ENCODE data around the gene BLOC1S6.

The BLOC1S6 gene

DNA sequence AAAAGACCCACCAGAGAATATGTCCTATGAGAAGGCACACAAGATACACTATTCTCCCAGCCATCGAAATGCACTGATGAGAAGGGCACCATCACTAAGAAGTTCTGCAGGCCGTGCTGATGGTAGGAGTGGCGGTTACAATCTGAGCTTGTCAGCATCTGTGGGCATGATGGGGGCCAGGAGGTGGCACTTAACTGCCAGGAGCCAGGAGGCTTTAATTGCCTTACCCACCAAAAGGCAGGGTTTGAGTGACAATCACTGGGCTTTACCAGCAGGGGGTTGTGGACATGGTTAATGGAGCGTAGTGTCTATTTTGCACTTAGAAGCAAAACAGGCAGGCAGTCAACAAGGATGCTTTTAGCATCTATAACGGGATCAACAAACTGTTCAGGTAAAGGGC lies 31.6 kb downstream of the BLOC1S6 start:
- TF ChIP-seq, protein P1, sequence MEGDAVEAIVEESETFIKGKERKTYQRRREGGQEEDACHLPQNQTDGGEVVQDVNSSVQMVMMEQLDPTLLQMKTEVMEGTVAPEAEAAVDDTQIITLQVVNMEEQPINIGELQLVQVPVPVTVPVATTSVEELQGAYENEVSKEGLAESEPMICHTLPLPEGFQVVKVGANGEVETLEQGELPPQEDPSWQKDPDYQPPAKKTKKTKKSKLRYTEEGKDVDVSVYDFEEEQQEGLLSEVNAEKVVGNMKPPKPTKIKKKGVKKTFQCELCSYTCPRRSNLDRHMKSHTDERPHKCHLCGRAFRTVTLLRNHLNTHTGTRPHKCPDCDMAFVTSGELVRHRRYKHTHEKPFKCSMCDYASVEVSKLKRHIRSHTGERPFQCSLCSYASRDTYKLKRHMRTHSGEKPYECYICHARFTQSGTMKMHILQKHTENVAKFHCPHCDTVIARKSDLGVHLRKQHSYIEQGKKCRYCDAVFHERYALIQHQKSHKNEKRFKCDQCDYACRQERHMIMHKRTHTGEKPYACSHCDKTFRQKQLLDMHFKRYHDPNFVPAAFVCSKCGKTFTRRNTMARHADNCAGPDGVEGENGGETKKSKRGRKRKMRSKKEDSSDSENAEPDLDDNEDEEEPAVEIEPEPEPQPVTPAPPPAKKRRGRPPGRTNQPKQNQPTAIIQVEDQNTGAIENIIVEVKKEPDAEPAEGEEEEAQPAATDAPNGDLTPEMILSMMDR (conservative IDR thresholded peaks at IDR 0.05; ENCODE audit: control insufficient read depth, insufficient read depth, low read depth, low read length), result no peak
- H3K4me3 ChIP-seq (ENCODE audit: control insufficient read depth, low read depth, low read length), result no peak overlapping the region
- no peak for DNase-seq (ENCODE audit: low read depth)

DNA sequence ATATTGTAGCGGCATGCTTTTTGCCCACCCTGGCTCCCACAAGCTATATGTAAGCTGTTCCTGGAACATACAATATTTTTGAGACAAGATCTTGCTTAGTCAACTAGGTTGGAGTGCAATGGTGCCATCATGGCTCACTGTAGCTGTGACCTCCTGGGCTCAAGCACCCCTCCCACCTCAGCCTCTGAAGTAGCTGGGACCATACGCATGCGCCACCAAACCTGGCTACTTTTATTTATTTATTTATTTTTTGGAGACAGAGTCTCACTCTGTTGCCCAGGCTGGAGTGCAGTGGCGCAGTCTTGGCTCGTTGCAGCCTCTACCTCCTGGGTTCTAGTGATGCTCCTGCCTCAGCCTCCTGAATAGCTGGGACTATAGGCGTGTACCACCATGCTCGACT lies 41.0 kb downstream of the BLOC1S6 start:
- TF ChIP-seq, protein P1 (conservative IDR thresholded peaks at IDR 0.05; ENCODE audit: control insufficient read depth, insufficient read depth, low read depth, low read length), result no peak
- no peak for DNase-seq (ENCODE audit: low read depth)
- no peak overlapping the region for H3K4me3 ChIP-seq (ENCODE audit: control insufficient read depth, low read depth, low read length)

DNA sequence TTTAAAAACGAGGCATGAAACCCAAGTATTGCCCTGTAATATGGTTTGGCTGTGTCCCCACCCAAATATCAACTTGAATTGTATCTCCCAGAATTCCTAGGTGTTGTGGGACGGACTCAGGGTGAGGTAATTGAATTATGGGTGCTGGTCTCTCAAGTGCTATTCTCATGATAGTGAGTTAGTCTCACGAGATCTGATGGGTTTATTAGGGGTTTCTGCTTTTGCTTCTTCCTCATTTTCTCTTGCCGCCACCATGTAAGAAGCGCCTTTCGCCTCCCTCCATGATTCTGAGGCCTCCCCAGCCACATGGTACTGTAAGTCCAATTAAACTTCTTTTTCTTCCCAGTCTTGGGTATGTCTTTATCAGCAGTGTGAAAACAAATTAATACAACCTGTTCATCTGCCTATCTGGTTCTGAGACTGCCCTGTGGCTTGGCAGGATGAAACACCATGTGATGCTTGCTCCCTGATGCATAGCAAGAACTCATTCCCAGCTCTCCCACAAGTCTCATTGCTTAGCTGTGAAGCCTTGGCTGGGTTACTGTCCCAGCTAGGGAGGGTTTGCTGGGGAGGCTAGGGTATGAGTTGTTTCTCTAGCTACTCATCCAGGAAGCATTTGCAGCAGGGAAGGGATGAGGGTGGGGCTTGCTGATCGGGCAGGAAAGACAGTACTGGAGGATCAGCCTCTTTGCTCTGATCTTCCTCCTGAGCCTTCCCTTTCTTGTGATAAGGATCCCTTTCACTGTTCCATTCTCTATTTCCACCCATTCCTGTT lies 43.9 kb downstream of the BLOC1S6 start:
- TF ChIP-seq, protein P1 (conservative IDR thresholded peaks at IDR 0.05; ENCODE audit: control insufficient read depth, insufficient read depth, low read depth, low read length), result no peak
- DNase-seq (ENCODE audit: low read depth), result peak; percentile 98

DNA sequence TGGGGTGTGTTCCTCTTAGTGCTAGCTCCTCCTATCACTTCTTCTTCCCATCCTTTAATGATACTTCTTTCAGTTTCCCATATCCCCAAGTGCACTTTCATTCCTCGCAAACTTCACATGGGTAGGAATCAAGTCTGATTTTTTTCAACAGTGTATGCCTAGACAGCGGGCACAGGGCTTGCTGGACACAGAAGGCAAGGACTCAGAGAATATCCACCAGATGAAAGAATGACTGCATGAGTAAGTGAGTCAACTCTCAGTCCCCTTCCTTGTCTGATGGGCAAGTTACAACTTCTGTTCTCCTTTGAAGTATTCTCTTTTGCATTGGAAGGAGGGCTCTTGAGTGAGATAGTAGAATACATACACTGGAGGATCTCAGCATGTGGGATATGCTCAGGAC lies 44.6 kb downstream of the BLOC1S6 start:
- peak; percentile 59 for DNase-seq (ENCODE audit: low read depth)
- H3K4me3 ChIP-seq (ENCODE audit: control insufficient read depth, low read depth, low read length), result peak overlapping the region; percentile 48
- TF ChIP-seq, protein P1 (conservative IDR thresholded peaks at IDR 0.05; ENCODE audit: control insufficient read depth, insufficient read depth, low read depth, low read length), result no peak

More for the DNA sequence above, 43.9 kb downstream of the BLOC1S6 start:
- H3K4me3 ChIP-seq (ENCODE audit: control insufficient read depth, low read depth, low read length), result peak overlapping the region; percentile 48

DNA sequence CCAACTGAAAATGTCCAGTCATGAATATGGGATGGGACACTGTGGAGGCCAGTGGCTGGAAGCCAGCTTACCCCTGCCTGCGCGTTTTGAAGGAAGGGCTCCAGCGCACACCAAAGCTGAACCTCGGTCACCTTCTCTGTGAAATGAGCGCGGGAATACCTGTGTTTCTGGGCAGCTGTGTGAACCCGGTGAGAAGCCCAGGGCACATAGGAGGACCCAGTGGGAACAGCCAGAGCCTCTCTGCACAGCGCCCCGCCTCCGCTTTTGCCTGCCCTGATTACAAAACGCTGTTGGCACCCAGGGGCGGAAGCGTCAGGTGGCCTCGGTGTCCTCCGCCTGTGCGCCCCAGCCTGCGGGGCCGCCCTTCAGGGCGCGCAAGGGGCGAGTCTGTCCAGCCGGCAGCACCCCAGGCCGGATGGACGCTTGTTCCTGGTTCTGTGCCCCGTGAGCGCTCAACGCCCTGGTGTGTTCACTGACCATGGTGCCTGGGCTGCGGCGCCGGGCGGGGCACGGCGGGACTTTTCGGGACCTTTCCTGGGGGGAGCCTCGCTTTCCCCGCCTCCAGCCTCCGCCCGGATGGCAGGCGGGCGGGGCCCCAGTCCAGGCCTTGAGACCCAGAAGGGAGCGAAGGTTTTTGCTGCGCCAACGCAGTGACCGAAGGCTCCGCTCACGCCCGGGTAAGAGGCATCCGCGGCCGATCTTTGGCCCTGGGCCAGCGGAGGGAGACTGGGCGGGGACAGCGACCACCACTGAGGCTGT lies 47.4 kb downstream of the BLOC1S6 start, which contains the start of gene SQOR:
SQOR (plus strand) TSS at position 598 of the 759 bp plus-strand sequence. CDS start 23,895 bp downstream, outside the sequence.
- TF ChIP-seq, protein P1 (conservative IDR thresholded peaks at IDR 0.05; ENCODE audit: control insufficient read depth, insufficient read depth, low read depth, low read length), result no peak
- peak within 1 kb of the TSS; percentile 87 for H3K4me3 ChIP-seq (ENCODE audit: control insufficient read depth, low read depth, low read length)
- peak; percentile 70 for DNase-seq (ENCODE audit: low read depth)

DNA sequence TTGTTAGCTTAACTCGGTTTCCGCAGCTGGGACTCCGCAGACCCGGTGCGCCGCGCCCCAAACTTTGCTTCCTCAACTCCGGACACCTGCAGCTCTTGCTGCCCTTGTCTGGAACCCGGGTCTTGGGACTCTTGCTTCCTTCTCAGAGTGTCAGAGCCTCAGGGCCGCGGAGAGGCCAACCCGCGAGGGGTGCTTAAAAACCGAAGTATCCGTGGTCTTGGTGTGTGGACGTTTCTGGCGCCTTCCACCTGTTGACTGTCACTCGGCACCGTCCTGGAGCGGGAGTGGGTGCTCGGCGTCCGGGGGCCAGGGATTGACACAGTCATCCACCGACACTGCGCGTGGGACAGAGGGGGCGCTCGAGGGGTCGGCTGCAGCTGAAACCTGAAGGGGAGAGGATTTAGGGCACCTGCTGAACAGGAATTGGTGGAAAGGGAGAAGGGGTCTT lies 48.0 kb downstream of the BLOC1S6 start:
- H3K4me3 ChIP-seq (ENCODE audit: control insufficient read depth, low read depth, low read length), result peak overlapping the region; percentile 87
- TF ChIP-seq, protein P1 (conservative IDR thresholded peaks at IDR 0.05; ENCODE audit: control insufficient read depth, insufficient read depth, low read depth, low read length), result peak; percentile 38
- DNase-seq (ENCODE audit: low read depth), result no peak
